Stimulated activated effector memory CD8-positive, alpha-beta T cell treated with anti-CD3 and anti-CD28 coated beads, Interleukin-12 subunit alpha, Interleukin-12 subunit beta, amount 100 ng/mL, for 72 hours (primary cell): ENCODE measurements around the gene XPC.
"Not testable (repeated sequence)": the region's sequence is repeated elsewhere in the genome, so short reads cannot be mapped to it uniquely, and the experiment has no call there.

Source experiments
- ATAC-seq: fragments of 150-1000 bp; cut with Tn5 transposase; 2 replicates; pipeline ENCODE4 v1.10.0; 2021
- DNase-seq, 2 donors: peaks; one replicate each; pipeline ENCODE4 v3.0.0; 2021 to 2022; ENCODE audit warnings: low spot score in 2 of 2
- H3K27ac Mint-ChIP-seq: one replicate; pipeline ENCODE4 v1.8.0; 2022; ENCODE audit warnings: mild to moderate bottlenecking, mixed read lengths
- H3K36me3 Mint-ChIP-seq: one replicate; pipeline ENCODE4 v1.8.0; 2022; ENCODE audit warnings: mild to moderate bottlenecking, mixed read lengths
- H3K4me1 Mint-ChIP-seq: one replicate; pipeline ENCODE4 v1.8.0; 2022; ENCODE audit warnings: mixed read lengths
- H3K4me3 Mint-ChIP-seq: one replicate; pipeline ENCODE4 v1.8.0; 2022; ENCODE audit warnings: mild to moderate bottlenecking, mixed read lengths
- H3K9me3 Mint-ChIP-seq: one replicate; pipeline ENCODE4 v1.8.0; 2022; ENCODE audit warnings: mixed read lengths

XPC gene

GRCh38 chr3:14120111-14120920 lies 58.1 kb downstream of the XPC start:
- H3K4me1 Mint-ChIP-seq, result peaks cover 36% of the 10 kb centered on the region
- H3K4me3 Mint-ChIP-seq, result no peak overlapping the region
- peaks cover 34% of the 10 kb centered on the region for H3K36me3 Mint-ChIP-seq
- peak overlapping the region; percentile 85 for H3K27ac Mint-ChIP-seq
- no peaks in the 10 kb centered on the region for H3K9me3 Mint-ChIP-seq
- ATAC-seq (no peak), DNase-seq (peak in 1 of 2 donors; percentile 35)

- H3K9me3 Mint-ChIP-seq, result no peaks in the 10 kb centered on the region
- H3K4me3 Mint-ChIP-seq, result no peak overlapping the region
Measured at GRCh38 chr3:14119651-14120050, 58.8 kb downstream of the XPC start.

GRCh38 chr3:14118400-14119381 lies 59.7 kb downstream of the XPC start:
- H3K27ac Mint-ChIP-seq, result no peak overlapping the region
- H3K9me3 Mint-ChIP-seq, result no peaks in the 10 kb centered on the region
- peaks cover 33% of the 10 kb centered on the region for H3K36me3 Mint-ChIP-seq
- ATAC-seq, result no peak
- no peak for DNase-seq
- H3K4me3 Mint-ChIP-seq, result no peak overlapping the region
- peaks cover 33% of the 10 kb centered on the region for H3K4me1 Mint-ChIP-seq

More at GRCh38 chr3:14119651-14120050, 58.8 kb downstream of the XPC start:
- Mint-ChIP-seq H3K36me3 (peaks cover 32% of the 10 kb centered on the region), H3K4me1 (peaks cover 36% of the 10 kb centered on the region), H3K27ac (no peak overlapping the region)
- ATAC-seq (no peak), DNase-seq (no peak)

- Mint-ChIP-seq H3K9me3 (no peaks in the 10 kb centered on the region), H3K36me3 (peaks cover 41% of the 10 kb centered on the region), H3K4me3 (no peak overlapping the region), H3K4me1 (peaks cover 24% of the 10 kb centered on the region), H3K27ac (no peak overlapping the region)
- ATAC-seq (no peak), DNase-seq (no peak)
Measured at GRCh38 chr3:14117468-14118399, 60.7 kb downstream of the XPC start.

GRCh38 chr3:14113965-14114635 lies 64.3 kb downstream of the XPC start:
- Mint-ChIP-seq H3K27ac (no peak overlapping the region), H3K9me3 (no peaks in the 10 kb centered on the region), H3K4me1 (no peaks in the 10 kb centered on the region), H3K36me3 (peaks cover 43% of the 10 kb centered on the region), H3K4me3 (no peak overlapping the region)
- ATAC-seq, result no peak
- DNase-seq, result no peak

GRCh38 chr3:14110699-14111098 lies 67.7 kb downstream of the XPC start:
- Mint-ChIP-seq H3K4me1 (no peaks in the 10 kb centered on the region), H3K9me3 (no peaks in the 10 kb centered on the region), H3K36me3 (peaks cover 38% of the 10 kb centered on the region), H3K4me3 (no peak overlapping the region), H3K27ac (no peak overlapping the region)
- ATAC-seq (no peak), DNase-seq (no peak)

GRCh38 chr3:14109821-14110220 lies 68.6 kb downstream of the XPC start:
- not testable (repeated sequence) for H3K4me1 Mint-ChIP-seq, ATAC-seq, H3K9me3 Mint-ChIP-seq, H3K27ac Mint-ChIP-seq, H3K4me3 Mint-ChIP-seq, DNase-seq
- peaks cover 36% of the 10 kb centered on the region for H3K36me3 Mint-ChIP-seq

GRCh38 chr3:14097616-14098391 lies 80.6 kb downstream of the XPC start:
- Mint-ChIP-seq H3K9me3 (peaks cover 5% of the 10 kb centered on the region), H3K36me3 (no peaks in the 10 kb centered on the region), H3K4me1 (no peaks in the 10 kb centered on the region), H3K27ac (no peak overlapping the region), H3K4me3 (no peak overlapping the region)
- ATAC-seq (no peak), DNase-seq (no peak)

- ATAC-seq, result no peak
- Mint-ChIP-seq H3K9me3 (peaks cover 5% of the 10 kb centered on the region), H3K27ac (no peak overlapping the region), H3K36me3 (no peaks in the 10 kb centered on the region), H3K4me3 (no peak overlapping the region), H3K4me1 (no peaks in the 10 kb centered on the region)
- no peak for DNase-seq
Measured at GRCh38 chr3:14096742-14097141, 81.7 kb downstream of the XPC start.
